HUES48 (cell line): ENCODE measurements around the gene ANKMY2.

ENCODE experiments used
- H3K27ac ChIP-seq: one replicate; pipeline ENCODE4 v1.7.0; 2013; ENCODE audit warnings: low read depth, low read length, inconsistent platforms
- H3K27me3 ChIP-seq: 2 replicates; pipeline ENCODE4 v1.6.1; 2013; ENCODE audit warnings: mild to moderate bottlenecking, low read length; ENCODE audit not compliant: control insufficient read depth, insufficient read depth
- H3K36me3 ChIP-seq: 2 replicates; pipeline ENCODE4 v1.6.1; 2013; ENCODE audit warnings: low read length; ENCODE audit not compliant: control insufficient read depth, insufficient read depth
- H3K4me1 ChIP-seq: 2 replicates; pipeline ENCODE4 v1.6.1; 2013; ENCODE audit warnings: mild to moderate bottlenecking, low read length; ENCODE audit not compliant: control insufficient read depth, insufficient read depth
- H3K4me3 ChIP-seq: 2 replicates; pipeline ENCODE4 v1.5.1; 2013; ENCODE audit warnings: mild to moderate bottlenecking, low read depth, low read length
- H3K9ac ChIP-seq: 2 replicates; pipeline ENCODE4 v1.6.1; 2013; ENCODE audit warnings: mild to moderate bottlenecking, low read depth, low read length, moderate library complexity
- H3K9me3 ChIP-seq: 2 replicates; pipeline ENCODE4 v1.6.1; 2013; ENCODE audit warnings: low read length; ENCODE audit not compliant: control insufficient read depth, insufficient read depth

The ANKMY2 gene

DNA sequence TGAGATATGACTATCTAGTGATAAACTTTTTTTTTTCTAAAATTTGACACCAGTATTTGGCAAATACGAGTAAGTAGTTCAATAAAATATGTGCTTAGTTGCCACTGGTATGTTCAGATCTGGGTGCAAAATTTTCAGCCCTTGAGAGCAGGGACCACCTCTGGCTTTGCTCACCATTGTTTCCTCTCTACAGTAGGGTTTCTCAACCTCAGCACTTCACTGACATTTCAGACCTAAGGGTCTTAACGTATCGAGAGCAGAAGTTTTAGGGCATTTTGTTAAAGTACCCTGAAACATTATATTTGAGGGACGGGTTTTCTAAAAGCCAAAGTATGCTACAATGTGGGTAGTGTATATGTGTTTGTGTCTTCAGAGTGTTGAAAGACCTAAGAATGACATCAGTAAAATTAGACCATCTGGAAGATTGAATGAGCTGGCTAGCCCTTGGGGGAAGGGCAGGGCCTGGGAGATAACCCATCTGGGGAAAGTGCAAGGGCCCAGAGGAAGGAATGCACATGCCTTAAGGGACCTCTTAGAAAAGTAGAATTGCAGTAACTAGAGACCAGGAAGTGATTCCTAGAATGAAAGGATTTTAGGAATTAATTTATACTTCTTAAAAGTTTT lies 12.2 kb upstream of the ANKMY2 start:
- peak overlapping the region; percentile 35 for H3K4me3 ChIP-seq
- peak overlapping the region; percentile 83 for H3K27ac ChIP-seq
- no peaks in the 10 kb centered on the region for H3K9me3 ChIP-seq
- H3K4me1 ChIP-seq, result peaks cover 40% of the 10 kb centered on the region
- no peak overlapping the region for H3K9ac ChIP-seq
- H3K27me3 ChIP-seq, result no peaks in the 10 kb centered on the region
- no peaks in the 10 kb centered on the region for H3K36me3 ChIP-seq

DNA sequence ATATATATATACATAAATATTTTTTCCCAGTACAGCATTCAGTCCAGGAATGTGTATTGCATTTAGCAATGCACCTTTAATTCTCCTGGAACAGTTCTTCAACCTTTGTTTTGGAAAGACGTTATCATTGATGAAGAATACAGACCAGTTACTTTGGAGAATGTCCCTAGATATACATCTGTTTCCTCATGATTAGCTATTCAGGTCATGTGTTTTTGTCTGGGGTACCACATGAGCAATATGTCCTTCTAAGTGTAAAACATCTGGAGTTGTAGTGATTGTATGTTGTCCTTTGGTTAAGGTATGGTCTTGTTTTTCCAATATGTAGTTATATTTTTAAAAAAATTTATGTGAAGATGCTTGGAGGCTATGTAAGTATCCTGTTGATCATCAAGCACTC lies 10.6 kb upstream of the ANKMY2 start:
- no peak overlapping the region for H3K4me3 ChIP-seq
- H3K27ac ChIP-seq, result no peak overlapping the region
- H3K9me3 ChIP-seq, result no peaks in the 10 kb centered on the region
- no peak overlapping the region for H3K9ac ChIP-seq
- H3K27me3 ChIP-seq, result no peaks in the 10 kb centered on the region
- H3K36me3 ChIP-seq, result no peaks in the 10 kb centered on the region
- H3K4me1 ChIP-seq, result peaks cover 31% of the 10 kb centered on the region

DNA sequence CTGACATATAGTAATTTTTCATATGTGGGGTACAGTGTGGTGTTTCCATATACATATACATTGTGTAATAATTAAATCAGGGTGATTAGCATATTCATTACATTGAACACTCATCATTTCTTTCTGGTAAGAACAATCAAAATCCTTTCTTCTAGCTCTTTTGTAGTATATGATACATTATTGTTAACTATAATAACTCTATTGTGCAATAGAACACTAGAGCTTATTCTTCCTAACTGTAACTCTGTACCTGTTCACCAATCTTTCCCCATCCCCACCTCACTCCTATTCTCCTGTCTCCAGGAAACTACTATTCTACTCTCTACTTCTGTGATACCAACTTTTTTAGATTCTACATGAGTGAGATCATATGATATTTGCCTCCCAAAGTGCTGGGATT lies 9.8 kb upstream of the ANKMY2 start:
- no peak overlapping the region for H3K27ac ChIP-seq
- H3K27me3 ChIP-seq, result no peaks in the 10 kb centered on the region
- peaks cover 24% of the 10 kb centered on the region for H3K4me1 ChIP-seq
- H3K4me3 ChIP-seq, result no peak overlapping the region
- H3K36me3 ChIP-seq, result no peaks in the 10 kb centered on the region
- no peaks in the 10 kb centered on the region for H3K9me3 ChIP-seq
- H3K9ac ChIP-seq, result no peak overlapping the region

DNA sequence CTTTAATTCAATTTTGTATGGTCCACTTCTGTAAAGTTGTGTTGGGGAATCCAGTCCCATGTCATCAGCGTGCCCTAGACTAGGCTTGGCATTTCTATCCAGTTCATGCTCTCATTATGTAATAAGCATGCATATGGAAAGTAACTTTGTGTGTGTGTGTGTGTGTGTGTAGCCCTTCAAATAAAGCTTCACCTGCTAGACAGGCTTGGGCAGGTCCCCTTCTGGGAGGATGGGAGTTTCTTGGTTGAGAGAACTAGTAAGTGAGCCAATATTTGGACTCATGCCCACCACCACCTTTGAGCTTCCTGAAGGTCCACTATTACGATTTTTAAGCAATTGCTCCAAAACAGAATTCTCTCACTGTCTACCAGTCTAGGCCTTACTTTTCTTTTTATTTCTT lies 7.3 kb upstream of the ANKMY2 start:
- Histone ChIP-seq H3K9me3 (no peaks in the 10 kb centered on the region), H3K9ac (no peak overlapping the region), H3K4me1 (peaks cover 23% of the 10 kb centered on the region), H3K4me3 (no peak overlapping the region), H3K27ac (no peak overlapping the region), H3K36me3 (no peaks in the 10 kb centered on the region), H3K27me3 (no peaks in the 10 kb centered on the region)

GRCh38 chr7:16652240-16652583 lies 6.7 kb upstream of the ANKMY2 start:
- Histone ChIP-seq H3K27me3 (no peaks in the 10 kb centered on the region), H3K4me3 (no peak overlapping the region), H3K27ac (no peak overlapping the region), H3K36me3 (no peaks in the 10 kb centered on the region), H3K4me1 (peaks cover 23% of the 10 kb centered on the region), H3K9me3 (no peaks in the 10 kb centered on the region), H3K9ac (no peak overlapping the region)

DNA sequence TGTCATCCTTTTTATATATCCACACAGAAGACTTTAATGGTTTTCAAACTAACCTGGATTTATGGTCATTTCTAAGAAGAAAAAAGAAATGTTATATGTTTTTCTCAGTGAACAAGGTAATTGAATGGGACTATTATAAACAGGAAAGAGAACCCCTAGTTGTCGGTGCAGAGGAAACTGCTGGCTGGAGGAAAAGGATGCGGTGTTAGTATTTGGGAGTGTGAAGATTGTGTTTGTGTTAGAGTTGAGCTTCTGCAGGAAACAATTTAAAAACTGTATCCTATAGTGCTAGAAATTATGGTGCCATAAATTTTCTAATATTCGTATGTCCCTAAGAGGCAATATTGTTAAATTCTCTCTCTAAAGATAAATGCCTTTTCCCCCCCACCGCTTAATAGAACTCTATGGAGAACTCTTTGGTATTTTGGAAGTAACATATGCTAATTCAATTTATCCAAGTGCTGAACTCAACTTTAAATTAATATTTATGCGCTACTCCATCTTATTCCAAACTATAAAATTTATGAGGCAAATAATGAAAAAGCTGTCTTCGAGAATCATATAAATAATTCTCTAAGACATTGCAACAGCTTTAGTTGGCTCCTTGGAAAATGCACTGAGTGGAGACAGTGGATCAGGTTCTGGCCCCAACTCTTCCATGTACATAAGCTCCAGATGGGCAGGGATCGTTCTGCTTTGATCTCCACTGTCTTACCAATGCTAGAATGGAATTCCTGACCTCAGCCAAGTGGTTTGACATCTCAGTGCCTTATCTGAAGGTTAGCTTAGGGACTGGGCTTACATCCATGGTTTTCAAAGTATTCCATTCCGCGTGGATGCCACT lies 6.1 kb upstream of the ANKMY2 start:
- no peak overlapping the region for H3K9ac ChIP-seq
- H3K36me3 ChIP-seq, result no peaks in the 10 kb centered on the region
- H3K27me3 ChIP-seq, result no peaks in the 10 kb centered on the region
- no peaks in the 10 kb centered on the region for H3K9me3 ChIP-seq
- no peak overlapping the region for H3K4me3 ChIP-seq
- no peak overlapping the region for H3K27ac ChIP-seq
- H3K4me1 ChIP-seq, result peaks cover 24% of the 10 kb centered on the region

DNA sequence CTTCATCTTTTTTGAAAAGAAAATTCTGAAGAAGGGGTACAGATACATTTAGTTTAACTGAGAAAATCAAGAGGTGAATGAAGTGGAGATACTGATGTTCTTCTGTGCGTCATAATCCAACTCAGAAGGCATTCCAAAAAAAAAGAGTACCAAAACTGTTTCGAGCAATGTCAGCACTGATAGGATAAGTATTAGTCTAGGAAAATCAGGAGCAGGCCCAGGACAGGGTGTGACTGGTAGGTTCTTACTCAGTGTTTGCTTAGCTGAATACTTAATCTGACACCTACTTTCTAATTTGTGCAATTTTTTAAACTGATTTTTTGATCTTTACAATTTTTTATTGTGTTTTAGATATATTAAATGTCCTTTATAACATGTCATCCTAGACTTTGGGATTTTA lies 4.7 kb upstream of the ANKMY2 start:
- Histone ChIP-seq H3K9ac (no peak overlapping the region), H3K36me3 (no peaks in the 10 kb centered on the region), H3K4me1 (peaks cover 24% of the 10 kb centered on the region), H3K4me3 (no peak overlapping the region), H3K9me3 (no peaks in the 10 kb centered on the region), H3K27ac (no peak overlapping the region), H3K27me3 (no peaks in the 10 kb centered on the region)

GRCh38 chr7:16649196-16649595 lies 3.6 kb upstream of the ANKMY2 start:
- no peak overlapping the region for H3K27ac ChIP-seq
- H3K9ac ChIP-seq, result no peak overlapping the region

DNA sequence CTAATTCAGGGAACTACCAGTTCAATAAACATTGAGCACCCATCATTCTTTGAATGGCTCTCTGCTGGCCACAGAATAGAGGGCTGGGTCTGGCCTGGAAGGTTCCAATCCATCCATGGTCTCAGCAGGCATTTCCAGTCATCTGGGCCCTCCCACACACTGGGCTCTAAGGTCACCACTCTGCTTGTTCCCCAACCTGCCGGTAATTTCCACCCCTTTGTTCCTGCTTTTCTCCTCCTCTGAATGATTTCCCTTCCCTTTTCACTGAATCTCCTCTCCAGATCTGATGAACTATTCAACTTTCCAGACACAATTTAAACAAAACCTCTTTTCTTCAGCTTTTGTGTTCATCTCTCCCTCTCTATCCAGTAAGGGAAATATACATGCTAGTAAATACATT lies 3.0 kb upstream of the ANKMY2 start:
- H3K9ac ChIP-seq, result no peak overlapping the region
- H3K36me3 ChIP-seq, result no peaks in the 10 kb centered on the region
- H3K9me3 ChIP-seq, result no peaks in the 10 kb centered on the region
- peak overlapping the region; percentile 27; the same call in 1 of the 2 replicates for H3K4me3 ChIP-seq
- peaks cover 8% of the 10 kb centered on the region for H3K27me3 ChIP-seq
- no peak overlapping the region for H3K27ac ChIP-seq
- peaks cover 29% of the 10 kb centered on the region for H3K4me1 ChIP-seq

More at GRCh38 chr7:16649196-16649595, 3.6 kb upstream of the ANKMY2 start:
- Histone ChIP-seq H3K4me1 (peaks cover 26% of the 10 kb centered on the region), H3K9me3 (no peaks in the 10 kb centered on the region), H3K36me3 (no peaks in the 10 kb centered on the region), H3K27me3 (peaks cover 4% of the 10 kb centered on the region), H3K4me3 (no peak overlapping the region)

- Histone ChIP-seq H3K9me3 (no peaks in the 10 kb centered on the region), H3K27ac (no peak overlapping the region), H3K4me3 (peak overlapping the region; percentile 98), H3K27me3 (peaks cover 8% of the 10 kb centered on the region), H3K9ac (no peak overlapping the region), H3K36me3 (no peaks in the 10 kb centered on the region), H3K4me1 (peaks cover 29% of the 10 kb centered on the region)
Measured at GRCh38 chr7:16647435-16647960, 1.9 kb upstream of the ANKMY2 start.

DNA sequence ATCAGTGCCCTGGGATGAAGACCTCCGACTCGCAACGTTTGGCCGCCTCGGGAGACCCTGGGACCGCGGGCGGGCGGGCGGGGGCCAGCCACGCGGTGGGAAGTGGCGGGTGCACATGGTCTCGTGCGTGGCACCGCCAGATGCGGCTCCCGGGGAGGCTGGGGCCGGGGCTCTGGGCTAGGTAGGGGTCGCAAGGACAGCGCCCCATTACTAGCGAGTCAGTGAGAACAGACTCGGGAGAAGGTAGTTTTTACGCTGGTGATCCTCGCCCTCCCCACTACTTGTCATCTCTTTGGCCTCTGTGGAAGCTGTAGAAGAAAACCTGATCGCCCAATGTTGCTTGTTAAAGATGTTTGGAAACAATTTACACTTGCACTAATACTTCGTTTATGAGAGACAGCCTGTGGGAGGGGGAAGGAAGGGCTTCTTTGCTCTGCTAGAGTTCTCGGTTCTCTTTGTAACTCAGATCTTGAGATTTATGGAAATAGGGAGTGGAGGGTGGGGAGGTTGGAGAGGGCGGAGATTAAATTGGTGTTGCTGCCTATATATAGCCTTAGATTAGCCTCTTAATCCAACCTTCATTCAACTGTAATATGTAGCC lies 1.0 kb upstream of the ANKMY2 start:
- Histone ChIP-seq H3K27ac (peak overlapping the region; percentile 95), H3K36me3 (no peaks in the 10 kb centered on the region), H3K9me3 (no peaks in the 10 kb centered on the region), H3K4me1 (peaks cover 29% of the 10 kb centered on the region), H3K9ac (peak overlapping the region; percentile 99), H3K4me3 (peak overlapping the region; percentile 98), H3K27me3 (peaks cover 8% of the 10 kb centered on the region)
